Measurements from ENCODE around the gene TACR1. TPM values are rescaled to one million over a fixed set of nuclear protein-coding genes. Genes with fewer than 3 reads are reported as not detected.
"Not testable (repeated sequence)": the region's sequence is repeated elsewhere in the genome, so short reads cannot be mapped to it uniquely, and the experiment has no call there.

Gene TACR1, protein sequence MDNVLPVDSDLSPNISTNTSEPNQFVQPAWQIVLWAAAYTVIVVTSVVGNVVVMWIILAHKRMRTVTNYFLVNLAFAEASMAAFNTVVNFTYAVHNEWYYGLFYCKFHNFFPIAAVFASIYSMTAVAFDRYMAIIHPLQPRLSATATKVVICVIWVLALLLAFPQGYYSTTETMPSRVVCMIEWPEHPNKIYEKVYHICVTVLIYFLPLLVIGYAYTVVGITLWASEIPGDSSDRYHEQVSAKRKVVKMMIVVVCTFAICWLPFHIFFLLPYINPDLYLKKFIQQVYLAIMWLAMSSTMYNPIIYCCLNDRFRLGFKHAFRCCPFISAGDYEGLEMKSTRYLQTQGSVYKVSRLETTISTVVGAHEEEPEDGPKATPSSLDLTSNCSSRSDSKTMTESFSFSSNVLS
- total RNA-seq (1 to 10 TPM; 3.4 to 9.8 TPM), polyA plus RNA-seq (under 1 TPM in 1 of 2 donors, not detected in 1; 0.08 TPM)
- long read RNA-seq, donor 1, partial matches to known transcripts, result 1 of 9 reads
- long read RNA-seq, donor 1, other reads (novel, unspliced or antisense), result 8 of 9 reads
- long read RNA-seq, donor 2, full-length matches to known transcripts, result 3 of 24 reads
- long read RNA-seq, donor 2, partial matches to known transcripts, result 2 of 24 reads
- long read RNA-seq, donor 2, other reads (novel, unspliced or antisense), result 19 of 24 reads

- 0% methylated on average over 45 to 46 of the region's 46 CpGs for WGBS, 2 donors
- H3K27me3 ChIP-seq (ENCODE audit: control insufficient read depth in 1 of 2, insufficient read depth in 2 of 2, low read length in 1 of 2), result no peaks in the 10 kb centered on the region
- peak within 1 kb of the TSS; percentile 5 to 13 for H3K4me3 ChIP-seq (ENCODE audit: low read length in 2 of 2)
- no peaks in the 10 kb centered on the region for H3K4me1 ChIP-seq (ENCODE audit: control insufficient read depth in 1 of 2, insufficient read depth in 2 of 2, low read length in 2 of 2)
- peak; percentile 71 to 90 for DNase-seq
- no peak within 1 kb of the TSS for H3K27ac ChIP-seq (ENCODE audit: low read depth in 1 of 2, low read length in 2 of 2)
- intact Hi-C loops (cut with DNase I), result no loop called here
- no peaks in the 10 kb centered on the region for H3K9me3 ChIP-seq (ENCODE audit: control insufficient read depth, low read length)
- peak; percentile 75 for ATAC-seq (ENCODE audit: low FRiP score)
- H3K36me3 ChIP-seq (ENCODE audit: control insufficient read depth in 1 of 2, insufficient read depth in 2 of 2, low read length in 1 of 2), result no peaks in the 10 kb centered on the region
These were observed at the start of gene TACR1 for GRCh38 chr2:75199428-75200011. Gene TACR1 (minus strand): TSS chr2:75199520. CDS start chr2:75198934, 586 bp downstream.

GRCh38 chr2:75248581-75248980 is 49.3 kb upstream of the TACR1 start:
- H3K4me1 ChIP-seq (ENCODE audit: control insufficient read depth in 1 of 2, insufficient read depth in 2 of 2, low read length in 2 of 2); H3K4me3 ChIP-seq (ENCODE audit: low read length in 2 of 2); H3K27me3 ChIP-seq (ENCODE audit: control insufficient read depth in 1 of 2, insufficient read depth in 2 of 2, low read length in 1 of 2); ATAC-seq (ENCODE audit: low FRiP score); H3K36me3 ChIP-seq (ENCODE audit: control insufficient read depth in 1 of 2, insufficient read depth in 2 of 2, low read length in 1 of 2); DNase-seq; H3K9me3 ChIP-seq (ENCODE audit: control insufficient read depth, low read length); intact Hi-C loops (cut with DNase I); H3K27ac ChIP-seq (ENCODE audit: low read depth in 1 of 2, low read length in 2 of 2): not testable (repeated sequence)
- WGBS, 2 donors, result 88 to 90% methylated on average over 6 of the region's 6 CpGs

DNA sequence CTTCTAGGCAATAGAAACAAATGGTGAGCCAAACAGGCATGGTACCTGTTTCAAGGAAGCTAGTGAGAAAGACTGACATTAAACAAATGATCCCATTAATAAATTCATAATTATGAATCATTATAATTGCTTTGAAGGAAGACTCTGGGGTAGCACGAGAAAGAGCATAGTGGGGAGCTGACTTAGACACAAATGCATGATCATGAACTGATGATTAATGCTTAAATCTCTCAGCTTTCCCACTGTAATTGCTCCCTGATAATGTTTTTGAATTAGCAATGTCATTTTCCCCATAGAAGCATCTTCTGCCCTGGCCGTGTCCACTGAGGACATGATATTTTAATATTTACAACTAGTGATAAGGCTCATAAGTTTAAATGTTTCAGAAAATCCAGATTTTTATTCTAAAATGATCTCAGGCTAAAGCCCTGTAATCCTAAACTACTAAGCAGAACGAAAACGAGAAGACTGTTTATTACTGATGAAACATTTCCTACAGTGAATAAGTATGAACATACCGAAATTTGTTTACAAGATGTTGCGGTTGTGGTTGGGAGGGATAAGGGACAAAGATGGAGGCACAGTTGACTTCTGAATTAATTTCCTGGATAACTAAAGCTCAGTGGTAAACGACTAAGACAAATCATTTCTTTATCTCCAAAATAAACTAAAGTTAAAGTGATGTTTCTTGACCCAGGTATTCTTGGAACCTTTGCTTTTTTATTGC is 47.3 kb upstream of the TACR1 start:
- WGBS, 2 donors, result 75 to 76% methylated on average over 7 of the region's 7 CpGs
- Histone ChIP-seq H3K27ac (ENCODE audit: low read depth in 1 of 2, low read length in 2 of 2) (no peak overlapping the region), H3K36me3 (ENCODE audit: control insufficient read depth in 1 of 2, insufficient read depth in 2 of 2, low read length in 1 of 2) (no peaks in the 10 kb centered on the region), H3K4me3 (ENCODE audit: low read length in 2 of 2) (no peak overlapping the region), H3K9me3 (ENCODE audit: control insufficient read depth, low read length) (peaks cover under 1% of the 10 kb centered on the region), H3K27me3 (ENCODE audit: control insufficient read depth in 1 of 2, insufficient read depth in 2 of 2, low read length in 1 of 2) (no peaks in the 10 kb centered on the region), H3K4me1 (ENCODE audit: control insufficient read depth in 1 of 2, insufficient read depth in 2 of 2, low read length in 2 of 2) (no peaks in the 10 kb centered on the region)
- no peak for ATAC-seq (ENCODE audit: low FRiP score)
- DNase-seq, result no peak
- intact Hi-C loops (cut with DNase I), result no loop called here

DNA sequence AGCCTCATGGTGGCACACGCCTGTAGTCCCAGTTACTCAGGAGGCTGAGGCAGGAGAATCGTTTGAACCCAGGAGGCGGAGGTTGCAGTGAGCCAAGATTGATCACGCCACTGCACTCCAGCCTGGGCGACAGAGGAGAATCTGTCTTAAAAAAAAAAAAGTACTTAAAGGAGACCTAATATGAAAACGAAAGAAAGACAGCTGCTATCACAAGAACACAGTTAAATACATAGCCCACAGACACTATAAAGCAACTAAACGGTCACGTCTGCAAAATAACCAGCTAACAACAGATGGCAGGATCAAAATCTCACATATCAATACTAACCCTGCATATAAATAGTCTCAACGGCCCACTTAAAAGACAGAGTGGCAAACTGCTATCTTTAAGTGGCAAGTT is 43.9 kb upstream of the TACR1 start:
- H3K36me3 ChIP-seq (ENCODE audit: control insufficient read depth in 1 of 2, insufficient read depth in 2 of 2, low read length in 1 of 2), result no peaks in the 10 kb centered on the region
- H3K27ac ChIP-seq (ENCODE audit: low read depth in 1 of 2, low read length in 2 of 2), result no peak overlapping the region
- ATAC-seq (ENCODE audit: low FRiP score) (no peak), DNase-seq (no peak)
- H3K9me3 ChIP-seq (ENCODE audit: control insufficient read depth, low read length), result peaks cover 3% of the 10 kb centered on the region
- intact Hi-C loops (cut with DNase I), result no loop called here
- no peaks in the 10 kb centered on the region for H3K4me1 ChIP-seq (ENCODE audit: control insufficient read depth in 1 of 2, insufficient read depth in 2 of 2, low read length in 2 of 2)
- 90 to 91% methylated on average over 9 of the region's 9 CpGs for WGBS, 2 donors
- no peak overlapping the region for H3K4me3 ChIP-seq (ENCODE audit: low read length in 2 of 2)
- no peaks in the 10 kb centered on the region for H3K27me3 ChIP-seq (ENCODE audit: control insufficient read depth in 1 of 2, insufficient read depth in 2 of 2, low read length in 1 of 2)

DNA sequence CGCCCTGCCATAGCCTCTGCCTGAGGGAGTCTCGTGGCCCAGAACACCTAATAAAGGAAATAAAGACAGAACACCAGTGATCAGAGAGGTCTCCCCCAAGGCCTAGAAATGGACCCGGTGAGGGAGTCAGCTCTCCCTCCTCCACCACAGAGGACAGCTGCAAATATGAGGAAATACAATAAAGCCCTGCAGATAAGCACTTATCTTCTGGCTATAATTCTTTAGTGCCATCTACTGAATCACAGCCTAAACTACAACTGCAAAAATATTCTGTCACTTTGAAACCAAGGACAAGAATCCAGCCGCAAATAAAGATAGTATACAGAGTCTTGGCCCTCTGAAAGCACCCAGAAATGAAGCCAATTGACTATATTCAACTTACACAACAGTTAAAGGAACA is 42.4 kb upstream of the TACR1 start:
- WGBS, 2 donors, result 88% methylated on average over 4 of the region's 4 CpGs

DNA sequence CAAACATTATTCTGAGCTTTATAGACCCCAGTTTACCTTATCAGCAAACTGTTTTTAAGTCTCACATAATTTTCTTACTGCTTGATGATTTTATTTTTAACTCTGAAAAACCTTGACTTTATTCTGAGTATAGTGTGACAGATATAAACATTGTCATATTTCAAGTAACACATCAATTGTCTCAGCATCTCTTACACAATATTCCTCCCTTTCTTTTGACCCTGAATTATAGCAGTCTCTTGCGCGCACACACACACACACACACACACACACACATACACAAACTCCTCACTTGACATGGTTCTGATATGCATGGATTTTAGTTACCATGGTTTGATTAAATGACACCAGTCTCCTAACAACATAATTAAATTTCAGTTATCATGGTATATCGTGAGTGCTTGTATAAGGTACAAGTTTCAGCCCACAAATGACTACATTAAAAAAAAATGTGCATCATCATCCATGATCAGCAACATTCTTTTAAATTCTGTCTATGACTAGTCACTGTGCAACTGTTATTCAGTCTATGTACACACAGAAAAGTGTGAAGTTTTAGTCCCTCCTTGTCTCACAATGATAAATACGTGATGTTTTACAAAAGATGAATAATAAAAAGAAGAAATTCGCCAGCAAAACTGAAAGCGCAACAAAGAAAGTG is 39.5 kb upstream of the TACR1 start:
- intact Hi-C loops (cut with DNase I), result no loop called here
- ATAC-seq (ENCODE audit: low FRiP score) (no peak), DNase-seq (no peak)
- H3K27ac ChIP-seq (ENCODE audit: low read depth in 1 of 2, low read length in 2 of 2), result no peak overlapping the region
- peaks cover 3% of the 10 kb centered on the region for H3K9me3 ChIP-seq (ENCODE audit: control insufficient read depth, low read length)
- H3K36me3 ChIP-seq (ENCODE audit: control insufficient read depth in 1 of 2, insufficient read depth in 2 of 2, low read length in 1 of 2), result no peaks in the 10 kb centered on the region
- WGBS, 2 donors, result 75 to 79% methylated on average over 6 of the region's 6 CpGs
- H3K27me3 ChIP-seq (ENCODE audit: control insufficient read depth in 1 of 2, insufficient read depth in 2 of 2, low read length in 1 of 2), result no peaks in the 10 kb centered on the region
- no peaks in the 10 kb centered on the region for H3K4me1 ChIP-seq (ENCODE audit: control insufficient read depth in 1 of 2, insufficient read depth in 2 of 2, low read length in 2 of 2)
- H3K4me3 ChIP-seq (ENCODE audit: low read length in 2 of 2), result no peak overlapping the region

More for the DNA sequence above, 42.4 kb upstream of the TACR1 start:
- H3K27me3 ChIP-seq (ENCODE audit: control insufficient read depth in 1 of 2, insufficient read depth in 2 of 2, low read length in 1 of 2), result no peaks in the 10 kb centered on the region
- no peak for ATAC-seq (ENCODE audit: low FRiP score)
- no peaks in the 10 kb centered on the region for H3K36me3 ChIP-seq (ENCODE audit: control insufficient read depth in 1 of 2, insufficient read depth in 2 of 2, low read length in 1 of 2)
- DNase-seq, result no peak
- H3K27ac ChIP-seq (ENCODE audit: low read depth in 1 of 2, low read length in 2 of 2), result no peak overlapping the region
- intact Hi-C loops (cut with DNase I), result no loop called here
- H3K4me3 ChIP-seq (ENCODE audit: low read length in 2 of 2), result no peak overlapping the region
- H3K4me1 ChIP-seq (ENCODE audit: control insufficient read depth in 1 of 2, insufficient read depth in 2 of 2, low read length in 2 of 2), result no peaks in the 10 kb centered on the region
- peaks cover 3% of the 10 kb centered on the region for H3K9me3 ChIP-seq (ENCODE audit: control insufficient read depth, low read length)

DNA sequence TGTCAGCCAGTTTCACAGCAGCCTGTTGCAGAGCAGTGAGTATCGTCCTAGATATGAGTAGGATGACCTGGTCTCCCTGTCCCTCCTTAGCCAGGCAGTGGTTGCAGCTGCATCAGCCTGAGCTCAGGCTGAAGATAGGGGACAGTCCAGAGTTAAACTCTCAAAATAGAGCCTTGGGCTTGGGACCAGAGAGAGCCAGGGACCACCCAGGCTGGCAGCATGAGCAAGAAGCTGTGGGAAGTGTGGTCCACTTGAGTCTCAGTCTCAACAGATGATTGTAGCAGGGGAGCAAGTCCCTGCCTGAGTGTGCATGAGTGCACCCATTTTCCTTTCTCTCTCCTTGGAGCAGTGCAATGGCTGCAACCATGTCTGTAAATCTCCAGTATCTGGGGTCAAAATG is 38.0 kb upstream of the TACR1 start:
- DNase-seq (no peak), ATAC-seq (ENCODE audit: low FRiP score) (no peak)
- WGBS, 2 donors, result 81 to 91% methylated on average over 1 of the region's 1 CpG
- Histone ChIP-seq H3K4me3 (ENCODE audit: low read length in 2 of 2) (no peak overlapping the region), H3K4me1 (ENCODE audit: control insufficient read depth in 1 of 2, insufficient read depth in 2 of 2, low read length in 2 of 2) (no peaks in the 10 kb centered on the region), H3K36me3 (ENCODE audit: control insufficient read depth in 1 of 2, insufficient read depth in 2 of 2, low read length in 1 of 2) (no peaks in the 10 kb centered on the region), H3K9me3 (ENCODE audit: control insufficient read depth, low read length) (peaks cover 3% of the 10 kb centered on the region), H3K27me3 (ENCODE audit: control insufficient read depth in 1 of 2, insufficient read depth in 2 of 2, low read length in 1 of 2) (no peaks in the 10 kb centered on the region), H3K27ac (ENCODE audit: low read depth in 1 of 2, low read length in 2 of 2) (no peak overlapping the region)
- intact Hi-C loops (cut with DNase I), result no loop called here

- Histone ChIP-seq H3K27me3 (ENCODE audit: control insufficient read depth in 1 of 2, insufficient read depth in 2 of 2, low read length in 1 of 2) (no peaks in the 10 kb centered on the region), H3K9me3 (ENCODE audit: control insufficient read depth, low read length) (no peaks in the 10 kb centered on the region), H3K4me3 (ENCODE audit: low read length in 2 of 2) (no peak overlapping the region), H3K4me1 (ENCODE audit: control insufficient read depth in 1 of 2, insufficient read depth in 2 of 2, low read length in 2 of 2) (no peaks in the 10 kb centered on the region), H3K36me3 (ENCODE audit: control insufficient read depth in 1 of 2, insufficient read depth in 2 of 2, low read length in 1 of 2) (no peaks in the 10 kb centered on the region), H3K27ac (ENCODE audit: low read depth in 1 of 2, low read length in 2 of 2) (no peak overlapping the region)
- WGBS, 2 donors, result 87 to 93% methylated on average over 4 of the region's 4 CpGs
- DNase-seq (no peak), ATAC-seq (ENCODE audit: low FRiP score) (no peak)
- intact Hi-C loops (cut with DNase I), result no loop called here
These were observed 34.6 kb upstream of the TACR1 start for GRCh38 chr2:75233965-75234364.
